SK-N-SH (cell line): ENCODE measurements around the gene CSRNP3.

Experiments
- CTCF ChIP-seq: fragments of 200-600 bp; sonication (generic); IDR thresholded peaks from 2 replicates; pipeline ENCODE4 v1.6.1; 2017; ENCODE audit warnings: antibody characterized with exemption, mild to moderate bottlenecking, moderate library complexity
- MAX ChIP-seq: IDR thresholded peaks from 2 replicates; pipeline ENCODE4 v1.4.0; 2012; ENCODE audit warnings: low read depth
- MXI1 ChIP-seq: IDR thresholded peaks from 2 replicates; pipeline ENCODE4 v1.6.1; 2012; ENCODE audit warnings: mild to moderate bottlenecking, low read depth, low read length, improper control_type of control experiment
- POLR2AphosphoS5 ChIP-seq: IDR thresholded peaks from 2 replicates; pipeline ENCODE4 v1.6.1; 2012; ENCODE audit warnings: low read depth, low read length
- RCOR1 ChIP-seq: fragments of 150-350 bp; IDR thresholded peaks from 2 replicates; pipeline ENCODE4 v1.6.1; 2017; ENCODE audit warnings: antibody characterized with exemption, low read length
- RFX5 ChIP-seq: IDR thresholded peaks from 2 replicates; pipeline ENCODE4 v1.6.1; 2012; ENCODE audit warnings: mild to moderate bottlenecking, improper control_type of control experiment, low read length
- SIN3A ChIP-seq: IDR thresholded peaks from 2 replicates; pipeline ENCODE4 v1.6.1; 2012; ENCODE audit warnings: low read depth, mild to moderate bottlenecking, low read length, moderate library complexity, borderline replicate concordance
- TAF1 ChIP-seq: IDR thresholded peaks from 2 replicates; pipeline ENCODE4 v1.6.1; 2012; ENCODE audit warnings: low read depth, mild to moderate bottlenecking, low read length, moderate library complexity, borderline replicate concordance
- YY1 ChIP-seq: IDR thresholded peaks from 2 replicates; pipeline ENCODE4 v1.4.0; 2012; ENCODE audit warnings: low read depth, mild to moderate bottlenecking

GRCh38 chr2:165582863-165583506 lies 113.5 kb downstream of the CSRNP3 start:
- TF ChIP-seq MAX (no peak), YY1 (no peak), POLR2AphosphoS5 (no peak), RFX5 (no peak), CTCF (no peak), MXI1 (no peak), SIN3A (no peak), RCOR1 (no peak), TAF1 (no peak)
